RWPE2 (cell line): ENCODE measurements around the gene TLCD1.

Experiments used
- ATAC-seq: fragments of 200-7000 bp; cut with Tn5 transposase; 3 replicates; pipeline ENCODE4 v1.9.1; 2021; ENCODE audit warnings: low read depth
- DNase-seq: peaks from one replicate; pipeline ENCODE4 v3.0.0-alpha.2; 2020; ENCODE audit warnings: low spot score
- H3K27ac ChIP-seq: fragments of 450-650 bp; 2 replicates; pipeline ENCODE4 v1.5.1; 2017; ENCODE audit warnings: mild to moderate bottlenecking; ENCODE audit not compliant: poor library complexity, severe bottlenecking
- H3K27me3 ChIP-seq: fragments of 250-450 bp; sonication (Bioruptor Pico); 2 replicates; pipeline ENCODE4 v1.5.1; 2021; ENCODE audit warnings: mild to moderate bottlenecking, moderate library complexity; ENCODE audit not compliant: insufficient read depth, poor library complexity, severe bottlenecking
- H3K36me3 ChIP-seq: fragments of 250-450 bp; sonication (Bioruptor Pico); 2 replicates; pipeline ENCODE4 v1.5.1; 2020; ENCODE audit warnings: low read depth, mild to moderate bottlenecking, moderate library complexity
- H3K4me1 ChIP-seq: fragments of 250-450 bp; sonication (Bioruptor Pico); 2 replicates; pipeline ENCODE4 v1.5.1; 2021; ENCODE audit warnings: mild to moderate bottlenecking, moderate library complexity; ENCODE audit not compliant: insufficient read depth, poor library complexity, severe bottlenecking
- H3K4me3 ChIP-seq: fragments of 250-450 bp; sonication (Bioruptor Pico); 2 replicates; pipeline ENCODE4 v1.5.1; 2021; ENCODE audit warnings: mild to moderate bottlenecking, moderate library complexity; ENCODE audit not compliant: severe bottlenecking
- H3K9me3 ChIP-seq: fragments of 250-450 bp; sonication (Bioruptor Pico); 2 replicates; pipeline ENCODE4 v1.5.1; 2021; ENCODE audit warnings: mild to moderate bottlenecking, moderate library complexity; ENCODE audit not compliant: severe bottlenecking
- TF ChIP-seq, protein P1 (sequence below): fragments of 450-650 bp; IDR thresholded peaks from one replicate; pipeline ENCODE4 v1.5.1; 2017; ENCODE audit warnings: mild to moderate bottlenecking, moderate library complexity; ENCODE audit not compliant: poor library complexity, severe bottlenecking

Gene TLCD1

DNA sequence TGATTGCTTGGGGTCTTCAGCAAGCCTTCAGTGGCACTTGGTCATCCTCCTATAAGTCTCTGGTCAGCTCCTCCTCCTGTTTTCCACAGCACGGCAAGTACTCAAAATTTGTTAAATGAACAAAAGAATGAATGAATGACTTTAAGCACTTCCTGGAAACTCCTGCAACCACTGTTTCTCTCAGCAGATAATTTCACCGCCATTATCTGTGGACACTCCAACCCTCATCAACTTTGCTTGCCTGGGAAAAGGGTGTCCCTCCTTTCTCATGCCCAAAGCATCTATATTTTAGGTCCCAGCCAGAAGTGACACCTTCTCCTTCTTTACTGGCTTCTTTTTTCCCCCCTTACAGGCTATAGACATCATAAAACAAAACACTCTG is 18.7 kb downstream of the TLCD1 start:
- H3K27ac ChIP-seq = no peak overlapping the region
- H3K9me3 ChIP-seq = no peaks in the 10 kb centered on the region
- H3K36me3 ChIP-seq = peaks cover 6% of the 10 kb centered on the region; the same call in 1 of the 2 replicates
- no peaks in the 10 kb centered on the region for H3K27me3 ChIP-seq
- H3K4me3 ChIP-seq = no peak overlapping the region
- TF ChIP-seq, protein P1, sequence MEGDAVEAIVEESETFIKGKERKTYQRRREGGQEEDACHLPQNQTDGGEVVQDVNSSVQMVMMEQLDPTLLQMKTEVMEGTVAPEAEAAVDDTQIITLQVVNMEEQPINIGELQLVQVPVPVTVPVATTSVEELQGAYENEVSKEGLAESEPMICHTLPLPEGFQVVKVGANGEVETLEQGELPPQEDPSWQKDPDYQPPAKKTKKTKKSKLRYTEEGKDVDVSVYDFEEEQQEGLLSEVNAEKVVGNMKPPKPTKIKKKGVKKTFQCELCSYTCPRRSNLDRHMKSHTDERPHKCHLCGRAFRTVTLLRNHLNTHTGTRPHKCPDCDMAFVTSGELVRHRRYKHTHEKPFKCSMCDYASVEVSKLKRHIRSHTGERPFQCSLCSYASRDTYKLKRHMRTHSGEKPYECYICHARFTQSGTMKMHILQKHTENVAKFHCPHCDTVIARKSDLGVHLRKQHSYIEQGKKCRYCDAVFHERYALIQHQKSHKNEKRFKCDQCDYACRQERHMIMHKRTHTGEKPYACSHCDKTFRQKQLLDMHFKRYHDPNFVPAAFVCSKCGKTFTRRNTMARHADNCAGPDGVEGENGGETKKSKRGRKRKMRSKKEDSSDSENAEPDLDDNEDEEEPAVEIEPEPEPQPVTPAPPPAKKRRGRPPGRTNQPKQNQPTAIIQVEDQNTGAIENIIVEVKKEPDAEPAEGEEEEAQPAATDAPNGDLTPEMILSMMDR = no peak
- ATAC-seq = no peak
- no peak for DNase-seq
- no peaks in the 10 kb centered on the region for H3K4me1 ChIP-seq

GRCh38 chr17:28706471-28707338 is 19.3 kb downstream of the TLCD1 start:
- peaks cover 11% of the 10 kb centered on the region for H3K36me3 ChIP-seq
- TF ChIP-seq, protein P1 = no peak
- no peak for DNase-seq
- H3K27me3 ChIP-seq = no peaks in the 10 kb centered on the region
- no peak overlapping the region for H3K27ac ChIP-seq
- no peaks in the 10 kb centered on the region for H3K9me3 ChIP-seq
- ATAC-seq = no peak
- H3K4me1 ChIP-seq = no peaks in the 10 kb centered on the region
- no peak overlapping the region for H3K4me3 ChIP-seq

DNA sequence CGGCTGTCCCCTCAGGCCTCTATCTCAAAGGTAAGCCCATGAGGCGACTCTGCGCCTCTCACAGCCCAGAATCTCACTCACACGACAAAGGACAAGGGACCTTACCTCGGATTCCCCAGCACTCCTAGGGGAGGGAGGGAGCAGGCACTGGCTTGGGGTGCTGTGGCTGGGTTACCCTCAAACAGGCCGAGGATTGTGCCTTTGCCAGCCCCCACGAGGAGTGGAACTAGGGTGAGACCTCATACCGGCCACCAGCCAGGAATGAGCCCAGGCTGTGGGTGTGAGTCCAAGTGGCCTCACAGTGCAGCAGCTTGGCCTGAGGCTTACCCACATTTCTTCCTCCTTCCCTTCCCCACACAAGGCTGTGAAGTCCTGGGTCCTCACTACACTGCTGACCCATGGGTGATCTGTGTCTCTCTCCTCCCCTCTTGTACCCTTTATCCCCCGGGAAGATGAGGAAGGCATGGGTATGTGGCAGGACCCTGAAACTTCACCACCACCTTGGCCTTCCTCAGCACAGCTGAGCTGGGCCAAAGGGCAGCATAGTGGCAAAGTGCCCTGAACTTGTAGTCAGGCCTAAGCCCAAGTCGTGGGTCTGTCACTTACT is 20.2 kb downstream of the TLCD1 start:
- ATAC-seq (no peak), DNase-seq (no peak)
- Histone ChIP-seq H3K4me1 (no peaks in the 10 kb centered on the region), H3K36me3 (peaks cover 20% of the 10 kb centered on the region), H3K27me3 (no peaks in the 10 kb centered on the region), H3K27ac (no peak overlapping the region), H3K4me3 (no peak overlapping the region), H3K9me3 (no peaks in the 10 kb centered on the region)
- TF ChIP-seq, protein P1 = no peak

- Histone ChIP-seq H3K9me3 (no peaks in the 10 kb centered on the region), H3K36me3 (peaks cover 27% of the 10 kb centered on the region), H3K4me1 (no peaks in the 10 kb centered on the region), H3K27me3 (no peaks in the 10 kb centered on the region), H3K4me3 (no peak overlapping the region), H3K27ac (no peak overlapping the region)
- ATAC-seq = 0 out of 3 replicates have a peak, but pooled peaks have one; percentile 9
- TF ChIP-seq, protein P1 = no peak
- no peak for DNase-seq
Measured at GRCh38 chr17:28705074-28705659, 20.9 kb downstream of the TLCD1 start.
